Activated CD8-positive, alpha-beta T cell treated with anti-CD3 and anti-CD28 coated beads for 36 hours (primary cell): ENCODE results near the gene TMEM38B. TPM values are rescaled to one million over a fixed set of nuclear protein-coding genes. Genes with fewer than 3 reads are reported as not detected.
"Not testable (repeated sequence)": the region's sequence is repeated elsewhere in the genome, so short reads cannot be mapped to it uniquely, and the experiment has no call there.

ENCODE experiments used
- ATAC-seq: fragments of 200-7000 bp; cut with Tn5 transposase; one replicate; pipeline ENCODE4 v1.10.0; 2021; ENCODE audit warnings: mild to moderate bottlenecking, moderate library complexity
- CTCF ChIA-PET: fragments of 350-600 bp; sonication (Branson Sonifier 250); formaldehyde crosslinking; loops from one replicate; lab custom pipeline; 2021; ENCODE audit warnings: antibody characterized with exemption; lab: Charles Lee
- POLR2A ChIA-PET: fragments of 350-600 bp; sonication (Branson Sonifier 250); formaldehyde crosslinking; loops from one replicate; lab custom pipeline; 2021; ENCODE audit warnings: antibody characterized with exemption; lab: Charles Lee
- DNase-seq: peaks from one replicate; pipeline ENCODE4 v3.0.0-alpha.2; 2020
- H3K27ac Mint-ChIP-seq: one replicate; pipeline ENCODE4 v1.8.0; 2021; ENCODE audit warnings: mild to moderate bottlenecking, mixed read lengths
- H3K27me3 Mint-ChIP-seq: one replicate; pipeline ENCODE4 v1.8.0; 2021; ENCODE audit warnings: mixed read lengths
- H3K36me3 Mint-ChIP-seq: one replicate; pipeline ENCODE4 v1.8.0; 2021; ENCODE audit warnings: low read depth, mixed read lengths
- H3K4me1 Mint-ChIP-seq: one replicate; pipeline ENCODE4 v1.8.0; 2021; ENCODE audit warnings: low read depth, mixed read lengths
- H3K4me3 Mint-ChIP-seq: one replicate; pipeline ENCODE4 v1.8.0; 2021; ENCODE audit warnings: mild to moderate bottlenecking, moderate library complexity, mixed read lengths
- H3K9me3 Mint-ChIP-seq: one replicate; pipeline ENCODE4 v1.8.0; 2021; ENCODE audit warnings: mixed read lengths
- CTCF ChIP-seq: fragments of 200-600 bp; IDR thresholded peaks from one replicate; pipeline ENCODE4 v1.8.0; 2022; ENCODE audit warnings: antibody characterized with exemption, mild to moderate bottlenecking
- intact Hi-C: fragments of 100-400 bp; cut with micrococcal nuclease; formaldehyde crosslinking; loops from one replicate; pipeline ENCODE4 v1.10.0; 2022
- total RNA-seq, 2 experiments: library from RNA; stranded (reverse); gene quantifications; one replicate each; pipeline ENCODE4 v1.2.3, GENCODE V29; 2021

TMEM38B gene
- total RNA-seq, 2 experiments from 2014 or later = 8.2 to 11.3 TPM

GRCh38 chr9:105722099-105722498 lies 27.8 kb downstream of the TMEM38B start:
- no peak overlapping the region for H3K27ac Mint-ChIP-seq
- TF ChIP-seq CTCF = no peak
- no peaks in the 10 kb centered on the region for H3K4me1 Mint-ChIP-seq
- no peaks in the 10 kb centered on the region for H3K9me3 Mint-ChIP-seq
- H3K36me3 Mint-ChIP-seq = peaks cover 4% of the 10 kb centered on the region
- no peak overlapping the region for H3K4me3 Mint-ChIP-seq
- CTCF ChIA-PET = interaction anchor here (1.0 kb wide), 1 partner anchor 113 kb away, joined by 3 read pairs; no protein-coding TSS in a partner anchor
- ATAC-seq (no peak), DNase-seq (no peak)
- intact Hi-C loops = no loop called here
- POLR2A ChIA-PET = no interaction called here
- H3K27me3 Mint-ChIP-seq = no peaks in the 10 kb centered on the region

GRCh38 chr9:105725370-105725769 lies 31.0 kb downstream of the TMEM38B start:
- intact Hi-C loops = no loop called here
- Mint-ChIP-seq H3K36me3 (peaks cover 28% of the 10 kb centered on the region), H3K27me3 (no peaks in the 10 kb centered on the region), H3K4me3 (no peak overlapping the region), H3K27ac (no peak overlapping the region), H3K9me3 (peaks cover 6% of the 10 kb centered on the region), H3K4me1 (no peaks in the 10 kb centered on the region)
- ATAC-seq (no peak), DNase-seq (no peak)
- CTCF ChIA-PET = no interaction called here
- no peak for TF ChIP-seq CTCF
- POLR2A ChIA-PET = no interaction called here

DNA sequence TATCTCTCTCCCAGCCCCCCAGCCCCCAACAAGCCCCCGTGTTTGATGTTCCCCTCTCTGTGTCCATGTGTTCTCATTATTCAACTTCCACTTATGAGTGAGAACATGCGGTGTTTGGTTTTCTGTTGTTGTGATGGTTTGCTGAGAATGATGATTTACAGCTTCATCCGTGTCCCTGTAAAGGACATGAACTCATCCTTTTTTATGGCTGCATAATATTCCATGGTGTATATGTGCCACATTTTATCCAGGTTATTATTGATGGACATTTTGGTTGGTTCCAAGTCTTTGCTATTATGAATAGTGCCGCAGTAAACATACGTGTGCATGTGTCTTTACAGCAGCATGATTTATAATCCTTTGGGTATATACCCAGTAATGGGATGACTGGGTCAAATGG lies 33.9 kb downstream of the TMEM38B start:
- Mint-ChIP-seq H3K9me3 (peaks cover 16% of the 10 kb centered on the region), H3K36me3 (peaks cover 51% of the 10 kb centered on the region)
- ATAC-seq, H3K4me1 Mint-ChIP-seq, DNase-seq, intact Hi-C loops, H3K4me3 Mint-ChIP-seq, POLR2A ChIA-PET, CTCF ChIA-PET, H3K27me3 Mint-ChIP-seq, H3K27ac Mint-ChIP-seq: not testable (repeated sequence)

GRCh38 chr9:105731420-105731819 lies 37.1 kb downstream of the TMEM38B start:
- DNase-seq, H3K4me3 Mint-ChIP-seq, ATAC-seq, CTCF ChIA-PET, H3K4me1 Mint-ChIP-seq, H3K27me3 Mint-ChIP-seq, intact Hi-C loops, H3K27ac Mint-ChIP-seq: not testable (repeated sequence)
- POLR2A ChIA-PET = interaction anchor here (1.2 kb wide), 1 partner anchor 17 kb away, joined by 3 read pairs; no protein-coding TSS in a partner anchor
- H3K36me3 Mint-ChIP-seq = peaks cover 77% of the 10 kb centered on the region
- peaks cover 39% of the 10 kb centered on the region for H3K9me3 Mint-ChIP-seq

GRCh38 chr9:105735366-105735765 lies 41.0 kb downstream of the TMEM38B start:
- intact Hi-C loops = no loop called here
- ChIA-PET POLR2A (no interaction called here), CTCF (interaction anchor here (1.0 to 1.4 kb wide), 2 partner anchors 18 to 127 kb away, joined by 3 to 4 read pairs; no protein-coding TSS in a partner anchor)
- ATAC-seq = no peak
- DNase-seq = no peak
- Mint-ChIP-seq H3K27me3 (no peaks in the 10 kb centered on the region), H3K27ac (no peak overlapping the region), H3K36me3 (peaks cover 62% of the 10 kb centered on the region), H3K9me3 (peaks cover 39% of the 10 kb centered on the region), H3K4me3 (no peak overlapping the region), H3K4me1 (no peaks in the 10 kb centered on the region)
- no peak for TF ChIP-seq CTCF

- ChIA-PET CTCF (no interaction called here), POLR2A (no interaction called here)
- H3K4me3 Mint-ChIP-seq = no peak overlapping the region
- no peaks in the 10 kb centered on the region for H3K4me1 Mint-ChIP-seq
- no peak for DNase-seq
- TF ChIP-seq CTCF = no peak
- H3K36me3 Mint-ChIP-seq = peaks cover 60% of the 10 kb centered on the region
- no peak overlapping the region for H3K27ac Mint-ChIP-seq
- peaks cover 37% of the 10 kb centered on the region for H3K9me3 Mint-ChIP-seq
- no peaks in the 10 kb centered on the region for H3K27me3 Mint-ChIP-seq
- intact Hi-C loops = no loop called here
- no peak for ATAC-seq
Observed at GRCh38 chr9:105737205-105737604, 42.9 kb downstream of the TMEM38B start.
